HG03571 (cell line): ENCODE measurements around the gene ATOX1.
"Not testable (repeated sequence)": the region's sequence is repeated elsewhere in the genome, so short reads cannot be mapped to it uniquely, and the experiment has no call there.

Experiments used
- ATAC-seq: cut with Tn5 transposase; IDR thresholded peaks from one replicate; pipeline ENCODE4 v1.9.1; 2021; ENCODE audit not compliant: unreplicated experiment

Gene ATOX1

GRCh38 chr5:151758430-151759241, at the start of gene ATOX1:
Gene ATOX1, minus strand, starts transcription at chr5:151758631. Its CDS starts 80 bp downstream, at chr5:151758551.
- ATAC-seq: peak; percentile 95

GRCh38 chr5:151805414-151806223, 47.2 kb upstream of the ATOX1 start:
- no peak for ATAC-seq

- ATAC-seq: no peak
Measured at GRCh38 chr5:151800532-151800931, 42.1 kb upstream of the ATOX1 start.

- no peak for ATAC-seq
Measured at GRCh38 chr5:151799407-151799806, 41.0 kb upstream of the ATOX1 start.

GRCh38 chr5:151798674-151799073, 40.2 kb upstream of the ATOX1 start:
- no peak for ATAC-seq

- no peak for ATAC-seq
Measured at GRCh38 chr5:151795426-151795825, 37.0 kb upstream of the ATOX1 start.

GRCh38 chr5:151793358-151793757, 34.9 kb upstream of the ATOX1 start:
- no peak for ATAC-seq

- ATAC-seq: no peak
Measured at GRCh38 chr5:151787817-151788216, 29.4 kb upstream of the ATOX1 start.

GRCh38 chr5:151786468-151786867, 28.0 kb upstream of the ATOX1 start:
- ATAC-seq: no peak

- ATAC-seq: no peak
Measured at GRCh38 chr5:151784141-151784540, 25.7 kb upstream of the ATOX1 start.

- ATAC-seq: not testable (repeated sequence)
Measured at GRCh38 chr5:151783664-151784063, 25.2 kb upstream of the ATOX1 start.

- ATAC-seq: no peak
Measured at GRCh38 chr5:151781201-151781600, 22.8 kb upstream of the ATOX1 start.

GRCh38 chr5:151780348-151780747, 21.9 kb upstream of the ATOX1 start:
- no peak for ATAC-seq

- no peak for ATAC-seq
Measured at GRCh38 chr5:151779531-151780125, 21.2 kb upstream of the ATOX1 start.

- no peak for ATAC-seq
Measured at GRCh38 chr5:151775025-151775606, 16.7 kb upstream of the ATOX1 start.

GRCh38 chr5:151773951-151774350, 15.5 kb upstream of the ATOX1 start:
- ATAC-seq: no peak

GRCh38 chr5:151772846-151773561, 14.6 kb upstream of the ATOX1 start:
- ATAC-seq: no peak

- no peak for ATAC-seq
Measured at GRCh38 chr5:151772029-151772845, 13.8 kb upstream of the ATOX1 start.

GRCh38 chr5:151771259-151772028, 13.0 kb upstream of the ATOX1 start, which contains the start of gene G3BP1:
Gene G3BP1, plus strand, starts transcription at chr5:151771954. Its CDS starts 14,667 bp downstream, at chr5:151786621.
- ATAC-seq: peak; percentile 77
